GM21619 (cell line): ENCODE data around the gene ATP2C2.
"Not testable (repeated sequence)": the region's sequence is repeated elsewhere in the genome, so short reads cannot be mapped to it uniquely, and the experiment has no call there.

ENCODE experiments used
- ATAC-seq: cut with Tn5 transposase; IDR thresholded peaks from one replicate; pipeline ENCODE4 v1.9.1; 2021; ENCODE audit not compliant: unreplicated experiment

Gene ATP2C2

DNA sequence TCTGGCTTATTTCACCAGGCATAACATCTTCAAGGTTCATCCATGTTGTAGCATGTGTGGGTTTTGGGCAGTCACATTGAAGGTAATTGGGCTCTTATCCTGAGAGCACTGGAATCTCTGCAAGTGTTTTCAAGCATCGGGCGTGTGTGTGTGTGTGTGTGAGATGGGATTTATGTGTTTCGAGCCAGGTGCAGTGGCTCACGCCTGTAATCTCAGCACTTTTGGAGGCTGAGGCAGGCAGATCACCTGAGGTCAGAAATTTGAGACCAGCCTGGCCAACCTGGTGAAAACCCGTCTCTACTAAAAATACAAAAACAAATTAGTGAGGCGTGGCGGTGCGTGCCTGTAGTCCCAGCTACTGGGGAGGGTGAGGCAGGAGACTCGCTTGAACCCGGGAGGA, 27.7 kb downstream of the ATP2C2 start:
- not testable (repeated sequence) for ATAC-seq

DNA sequence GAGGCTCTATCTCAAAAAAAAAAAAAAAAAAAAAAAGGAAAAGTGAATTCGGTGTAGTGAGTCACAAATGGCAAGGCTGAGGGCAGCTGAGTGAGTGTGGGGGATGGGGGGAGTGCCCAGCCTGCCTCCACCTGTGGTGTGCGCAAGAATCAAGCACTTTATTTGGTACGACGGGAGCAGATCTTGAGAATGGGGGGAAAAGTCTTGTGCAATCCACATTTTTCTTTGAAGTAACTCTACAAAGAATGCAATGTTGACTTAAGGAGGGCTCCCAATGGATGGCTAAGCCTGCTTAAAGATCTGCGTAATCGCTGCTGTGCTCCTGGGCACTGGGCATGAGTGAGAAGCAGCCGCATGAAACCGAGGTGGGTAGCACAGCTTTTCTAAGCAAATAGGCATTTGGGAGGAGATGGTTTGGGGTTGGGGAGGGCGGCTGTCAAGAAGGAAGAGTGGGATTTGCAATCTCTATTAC, 28.2 kb downstream of the ATP2C2 start:
- ATAC-seq, result no peak

DNA sequence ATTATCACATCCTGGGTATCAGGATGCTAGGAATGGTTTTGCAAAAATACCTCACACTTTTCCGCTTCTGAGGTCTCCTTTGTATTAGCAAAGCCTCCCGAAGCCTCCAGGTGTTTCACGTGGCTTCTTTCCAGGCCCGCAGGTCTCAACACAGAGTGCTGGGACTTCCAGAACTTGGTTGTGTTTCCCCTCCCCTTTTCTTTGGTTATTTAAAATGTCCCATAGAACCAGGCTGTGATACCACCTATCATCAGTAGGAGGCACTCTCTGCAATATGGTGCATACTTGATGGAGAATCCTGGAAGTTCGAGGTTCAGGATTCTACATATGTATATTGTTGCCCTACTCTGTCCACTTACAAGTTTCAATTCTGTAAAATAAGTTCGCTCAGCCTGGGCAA, 28.8 kb downstream of the ATP2C2 start:
- ATAC-seq, result no peak

DNA sequence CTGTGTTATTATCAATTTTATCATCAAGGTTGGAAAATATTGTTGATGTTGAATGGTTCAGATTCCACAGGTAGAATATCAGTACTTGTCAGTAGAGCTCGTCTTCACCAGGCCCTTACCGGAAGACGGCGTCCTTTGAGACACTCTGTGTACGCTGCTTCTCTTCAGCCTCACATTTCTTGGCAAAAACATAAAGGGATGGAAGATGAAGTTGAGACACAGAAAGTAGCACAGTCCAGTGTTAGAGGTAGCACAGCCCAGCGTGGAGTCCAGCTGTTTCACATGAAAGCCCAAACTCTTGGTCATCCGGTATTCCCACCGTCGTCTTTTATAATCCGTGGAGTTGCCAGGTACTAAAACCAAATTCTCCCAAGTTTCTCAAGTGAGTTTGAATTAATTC, 30.4 kb downstream of the ATP2C2 start:
- no peak for ATAC-seq

DNA sequence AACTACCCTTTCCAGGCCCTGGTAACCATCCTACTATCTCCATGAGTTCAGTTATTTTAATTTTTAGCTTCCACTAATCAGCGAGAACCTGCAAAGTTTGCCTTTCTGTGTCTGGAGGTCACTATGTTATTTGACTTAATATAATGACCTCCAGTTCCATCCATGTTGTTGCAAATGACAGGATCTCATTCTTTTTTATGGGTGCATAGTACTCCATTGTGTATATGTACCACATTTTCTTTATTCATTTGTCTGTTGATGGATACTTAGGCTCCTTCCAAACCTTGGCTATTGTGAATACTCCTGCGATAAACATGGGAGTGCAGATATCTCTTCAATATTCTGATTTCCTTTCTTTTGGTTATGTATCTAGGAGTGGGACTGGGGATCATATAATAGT, 31.6 kb downstream of the ATP2C2 start:
- not testable (repeated sequence) for ATAC-seq

DNA sequence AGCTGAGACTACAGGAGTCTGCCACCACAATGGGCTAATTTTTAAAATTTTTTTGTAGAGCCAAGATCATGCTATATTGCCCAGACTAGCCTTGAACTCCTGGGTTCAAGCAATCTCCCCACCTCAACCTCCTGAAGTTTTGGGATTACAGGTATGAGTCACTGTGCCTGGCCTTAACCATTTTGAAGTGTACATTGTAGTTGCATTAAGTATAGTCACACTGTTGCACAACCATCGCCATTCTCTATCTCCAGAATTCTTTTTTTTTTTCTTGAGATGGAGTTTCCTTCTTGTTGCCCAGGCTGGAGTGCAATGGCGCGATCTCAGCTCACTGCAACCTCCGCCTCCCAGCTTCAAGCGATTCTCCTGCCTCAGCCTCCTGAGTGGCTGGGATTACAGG, 35.1 kb downstream of the ATP2C2 start:
- ATAC-seq, result not testable (repeated sequence)

DNA sequence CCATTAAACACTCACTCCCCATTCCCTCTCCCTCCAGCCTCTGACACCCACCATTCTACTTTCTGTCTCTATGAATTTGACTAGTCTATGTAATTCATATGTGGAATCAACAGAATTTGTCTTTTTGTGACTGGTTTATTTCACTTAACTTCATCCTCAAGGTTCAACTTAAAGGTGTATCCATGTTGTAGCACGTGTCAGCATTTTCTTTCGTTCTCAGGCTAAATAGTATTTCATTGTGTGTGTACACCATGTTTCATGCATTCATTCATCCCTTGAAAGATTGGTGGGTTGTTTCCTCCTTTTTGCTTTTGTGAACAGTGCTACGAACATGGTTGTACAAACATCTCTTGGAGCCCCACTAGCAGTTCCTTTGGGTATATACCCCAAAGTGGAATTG, 36.0 kb downstream of the ATP2C2 start:
- no peak for ATAC-seq

DNA sequence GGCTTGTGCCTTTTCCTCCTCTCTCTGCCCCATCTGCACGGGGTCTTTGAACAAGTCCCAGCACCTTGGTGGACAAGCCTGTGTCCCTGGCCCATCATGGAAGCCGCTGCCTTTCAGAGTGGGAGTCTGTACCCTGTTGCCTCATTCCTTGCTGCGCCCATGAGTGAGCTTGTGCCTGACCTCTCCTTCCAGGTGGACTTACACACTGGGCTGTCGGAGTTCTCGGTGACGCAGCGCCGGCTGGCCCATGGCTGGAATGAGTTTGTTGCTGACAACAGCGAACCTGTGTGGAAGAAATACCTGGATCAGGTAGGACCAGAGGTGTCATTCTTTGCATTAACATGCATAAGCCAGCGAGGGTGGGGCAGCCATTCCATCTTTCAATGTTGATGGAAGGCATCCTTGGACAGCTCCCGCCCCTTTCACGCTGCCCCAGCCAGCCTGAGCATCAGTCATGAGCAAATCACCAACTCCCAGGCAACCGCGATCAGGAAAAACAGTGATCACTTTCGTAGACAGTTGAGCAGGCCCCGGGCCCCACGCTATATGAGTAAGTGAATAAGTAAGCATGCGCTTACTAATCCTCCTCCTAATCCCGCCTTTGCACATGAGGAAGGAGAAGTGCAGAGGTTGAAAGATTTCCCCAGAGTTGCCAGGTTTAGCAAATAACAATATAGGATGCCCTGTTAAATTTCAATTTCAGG, 36.8 kb downstream of the ATP2C2 start:
- ATAC-seq, result no peak

DNA sequence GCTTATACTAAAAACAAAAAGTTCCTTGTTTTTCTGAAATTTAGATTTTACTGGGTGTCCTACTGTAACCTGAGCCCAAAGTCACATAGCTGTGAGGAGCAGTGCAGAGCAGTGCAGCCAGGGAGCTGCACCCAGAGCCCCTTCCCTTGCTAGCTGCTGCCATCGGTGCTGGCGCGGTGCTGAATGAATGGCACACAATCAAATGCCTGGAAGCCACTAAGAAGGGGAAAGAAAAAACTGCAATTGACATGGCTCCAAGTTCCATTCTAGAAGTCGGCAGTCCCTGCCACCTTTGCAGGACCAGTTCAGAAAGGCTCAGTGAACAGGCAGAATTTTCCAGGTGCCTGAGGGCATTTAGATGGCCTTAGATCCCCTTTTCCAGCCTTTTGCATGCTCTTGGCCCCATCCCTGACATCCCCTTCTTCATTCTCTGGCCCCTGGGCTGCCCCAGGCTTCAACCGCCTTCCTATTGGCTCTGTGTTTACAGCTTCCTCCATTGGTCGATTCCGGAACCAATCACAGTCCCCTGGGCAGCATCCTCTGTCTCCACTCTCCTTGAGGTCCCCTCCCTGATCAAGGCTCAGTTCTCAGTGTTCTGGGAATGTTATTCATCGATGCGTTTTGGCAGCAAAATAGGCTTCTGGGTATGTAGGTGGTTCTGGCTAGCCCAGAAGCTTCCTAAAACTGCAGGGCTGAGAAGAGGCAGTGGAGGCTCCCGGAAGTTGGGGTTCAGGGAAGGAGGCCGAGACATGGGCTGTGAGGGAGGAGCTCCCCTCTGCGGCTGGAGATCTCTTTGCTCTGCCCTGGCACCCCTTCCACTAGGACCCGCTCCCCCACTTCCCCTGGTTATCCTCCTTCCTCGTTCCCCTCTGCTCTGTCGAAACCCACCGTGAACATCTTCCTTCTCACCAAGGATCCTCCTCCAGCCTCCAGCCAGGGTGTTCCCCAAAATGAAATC, 37.9 kb downstream of the ATP2C2 start:
- no peak for ATAC-seq

DNA sequence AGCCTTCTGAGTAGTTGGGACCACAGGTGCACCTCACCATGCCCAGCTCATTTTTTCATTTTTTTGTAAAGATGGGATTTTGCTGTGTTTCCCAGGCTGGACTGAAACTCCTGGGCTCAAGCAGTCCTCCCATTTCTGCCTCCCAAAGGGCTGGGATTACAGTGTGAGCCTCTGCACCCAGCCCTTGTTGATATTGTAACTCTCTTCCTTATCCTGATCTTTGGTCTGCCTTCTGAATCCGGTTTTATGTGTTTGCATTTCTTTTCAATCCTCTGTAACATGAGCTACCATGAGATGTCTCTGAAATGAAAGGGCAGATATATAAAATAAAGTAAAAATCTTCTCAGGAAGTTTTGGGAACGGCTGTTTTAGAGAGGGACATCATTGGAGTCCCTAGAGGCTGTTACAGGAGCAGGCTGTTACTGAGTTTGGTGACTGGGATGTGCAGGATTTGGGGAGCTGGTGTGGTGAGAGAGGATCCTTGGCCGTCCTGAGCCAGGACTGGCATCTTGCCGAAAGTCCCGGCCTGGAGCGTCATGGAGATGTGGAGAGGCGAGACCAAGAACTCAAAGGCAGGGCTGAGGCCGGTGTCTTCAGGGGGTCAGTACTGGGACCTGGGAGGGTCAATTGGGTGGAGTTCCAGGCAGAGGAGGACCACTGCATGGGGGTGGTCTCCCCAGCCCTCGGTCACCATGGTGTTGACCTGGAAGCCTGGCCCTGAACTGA, 39.4 kb downstream of the ATP2C2 start:
- ATAC-seq, result no peak

DNA sequence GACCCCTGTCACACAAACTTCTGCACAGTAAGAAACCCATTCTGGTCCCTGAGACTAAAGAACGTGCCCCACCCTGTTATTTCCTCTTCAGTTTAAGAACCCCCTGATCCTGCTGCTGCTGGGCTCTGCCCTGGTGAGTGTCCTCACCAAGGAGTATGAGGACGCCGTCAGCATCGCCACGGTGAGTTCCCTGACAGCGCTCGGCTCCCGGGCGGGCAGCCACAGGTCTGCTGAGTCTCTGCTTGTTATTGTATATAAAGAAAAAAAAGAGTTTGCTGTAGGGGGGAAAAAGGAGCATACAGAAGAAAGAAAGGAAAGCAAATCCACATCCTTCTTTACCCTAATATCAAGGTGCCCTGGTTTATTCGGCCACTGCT, 40.0 kb downstream of the ATP2C2 start:
- no peak for ATAC-seq

DNA sequence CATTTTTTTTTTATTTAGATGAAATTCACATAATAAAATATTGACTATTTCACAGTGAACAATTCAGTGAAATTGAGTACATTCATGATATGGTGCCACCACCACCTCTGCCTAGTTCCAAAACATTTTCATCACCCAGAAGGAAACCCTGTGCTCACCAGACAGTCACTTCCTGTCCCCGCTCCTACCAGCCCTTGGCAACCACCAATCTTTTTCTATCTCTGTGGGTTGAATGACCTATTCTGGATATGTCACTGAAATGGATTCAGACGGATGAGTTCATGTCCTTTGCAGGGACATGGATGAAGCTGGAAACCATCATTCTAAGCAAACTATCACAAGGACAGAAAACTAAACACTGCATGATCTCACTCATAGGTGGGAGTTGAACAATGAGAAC, 40.5 kb downstream of the ATP2C2 start:
- no peak for ATAC-seq

DNA sequence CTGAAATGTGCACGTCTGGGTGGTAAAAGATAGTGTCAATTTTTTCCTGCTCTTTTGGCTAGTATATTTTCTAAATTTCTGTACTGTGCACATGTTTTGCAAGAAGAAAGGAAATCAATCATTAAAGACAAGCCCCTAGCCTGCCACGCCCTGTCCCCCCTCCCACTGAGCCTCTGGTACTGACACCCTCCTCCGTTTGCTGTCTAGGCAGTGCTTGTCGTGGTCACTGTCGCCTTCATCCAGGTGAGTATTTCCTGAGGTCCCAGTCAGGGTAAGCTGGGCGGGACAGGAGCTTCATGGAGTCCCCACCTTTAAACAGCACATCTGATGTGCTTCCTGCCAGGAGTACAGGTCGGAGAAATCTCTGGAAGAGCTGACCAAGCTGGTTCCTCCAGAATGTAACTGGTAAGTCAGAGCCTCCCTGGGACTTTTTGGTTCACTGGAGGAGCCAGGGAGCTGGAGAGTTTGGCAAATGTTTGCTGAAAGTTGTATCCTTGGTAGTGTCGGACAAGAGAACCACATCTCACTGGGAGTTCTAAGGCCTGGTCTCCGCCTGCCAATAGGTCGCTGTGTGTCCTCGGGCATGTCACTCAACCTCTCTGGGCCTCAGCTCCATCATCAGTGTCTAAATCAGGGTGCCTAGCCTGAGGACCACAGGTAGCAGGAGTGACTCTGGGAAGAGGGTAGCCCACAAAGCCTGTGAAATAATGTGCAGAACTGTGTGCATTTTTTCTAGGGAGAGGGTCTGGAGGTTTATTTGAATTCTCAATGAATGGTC, 42.2 kb downstream of the ATP2C2 start:
- no peak for ATAC-seq

DNA sequence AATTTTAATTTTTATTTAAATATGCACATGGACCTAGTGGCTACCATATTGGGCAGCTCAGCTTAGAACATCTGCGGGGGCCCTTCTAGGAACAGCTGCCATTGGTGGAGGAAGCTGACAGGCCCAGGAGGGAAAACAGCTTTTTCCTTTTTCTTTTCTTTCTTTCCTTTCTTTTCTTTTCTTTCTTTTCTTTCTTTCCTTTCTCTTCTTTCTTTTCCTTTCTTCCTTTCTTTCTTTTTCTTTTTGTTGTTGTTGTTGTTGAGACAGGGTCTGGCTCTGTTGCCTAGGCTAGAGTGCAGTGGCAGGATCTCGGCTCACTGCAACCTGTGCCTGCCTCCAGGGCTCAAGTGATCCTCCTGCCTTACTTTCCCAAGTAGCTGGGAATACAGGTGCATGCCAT, 43.4 kb downstream of the ATP2C2 start:
- ATAC-seq, result no peak

DNA sequence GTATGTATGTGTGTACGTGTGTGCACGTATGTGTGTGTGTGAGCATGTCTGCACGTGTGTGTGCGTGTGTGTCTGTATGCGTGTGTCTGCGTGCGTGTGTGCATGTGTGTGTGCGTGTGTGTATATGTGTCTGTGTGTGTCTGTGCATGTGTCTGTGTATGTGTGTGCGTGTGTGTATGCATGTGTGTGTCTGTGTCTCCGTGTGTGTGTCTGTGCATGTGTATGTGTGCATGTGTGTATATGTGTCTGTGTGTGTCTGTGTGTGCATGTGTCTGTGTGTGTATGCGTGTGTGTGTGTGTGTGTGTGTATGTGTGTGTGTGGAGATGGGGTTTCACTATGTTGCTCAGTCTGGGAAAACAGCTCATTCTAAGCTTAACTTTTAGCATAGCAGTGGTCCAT, 43.9 kb downstream of the ATP2C2 start:
- ATAC-seq, result no peak

DNA sequence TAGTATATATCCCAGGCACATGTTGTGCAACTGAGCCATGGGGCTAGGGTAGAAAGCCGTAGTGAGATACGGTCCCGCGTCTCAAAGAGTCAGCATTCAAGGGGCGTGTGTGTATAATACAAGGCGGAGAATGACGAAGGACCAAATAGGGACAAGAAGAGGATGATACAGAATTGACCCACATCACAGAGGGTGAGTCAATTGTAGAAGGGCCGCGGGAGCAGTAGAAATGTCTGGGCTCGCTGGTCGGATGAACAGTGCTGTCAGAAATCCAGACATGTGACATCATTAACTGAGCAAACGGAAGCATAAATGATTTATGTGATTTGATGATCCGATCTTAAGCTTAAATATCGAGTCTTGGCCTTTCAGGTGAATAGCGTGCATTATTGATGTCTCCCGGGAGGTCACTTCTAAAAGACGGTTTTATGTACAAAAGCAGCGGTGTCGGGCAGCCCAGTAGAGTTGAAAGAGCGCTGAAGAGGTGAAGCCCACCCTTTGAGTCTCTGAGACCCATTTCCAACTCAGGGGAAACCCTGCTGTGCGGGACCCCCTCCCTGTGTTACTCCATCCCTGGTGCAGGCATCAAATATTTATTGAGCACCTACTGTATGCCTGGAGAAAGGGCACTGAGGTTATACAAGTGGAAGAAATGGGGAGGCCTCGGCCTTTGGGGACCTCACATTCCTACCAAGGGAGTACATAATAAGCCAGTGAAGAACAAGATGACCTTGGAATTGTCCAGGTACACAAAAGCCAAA, 45.1 kb downstream of the ATP2C2 start:
- ATAC-seq, result no peak

DNA sequence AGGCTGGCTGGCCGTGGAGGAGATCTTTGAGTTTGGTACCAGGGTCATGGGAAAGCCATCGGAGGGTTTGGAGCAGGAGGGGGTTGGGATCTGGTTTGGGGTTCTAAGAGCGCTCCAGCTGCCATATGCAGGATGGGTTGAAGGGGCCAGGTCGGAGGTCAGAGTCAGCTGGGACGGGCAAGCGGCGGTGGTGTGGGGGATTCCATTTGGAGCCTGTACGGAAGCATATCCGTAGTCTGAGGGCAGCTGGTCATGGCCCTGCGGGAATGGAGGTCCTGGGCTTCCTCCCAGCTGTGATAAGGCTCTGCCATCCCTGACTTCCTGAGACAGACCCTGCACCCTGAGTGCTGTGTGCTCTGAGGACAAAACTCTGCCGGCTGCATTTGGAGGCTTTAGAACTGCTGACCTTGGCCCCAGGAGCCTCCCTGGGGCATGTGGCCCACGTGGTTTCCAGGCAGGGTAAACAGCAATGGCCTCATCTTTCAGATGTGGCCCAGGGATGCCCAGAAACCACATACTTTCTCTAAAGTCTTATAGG, 46.5 kb downstream of the ATP2C2 start:
- ATAC-seq, result no peak

DNA sequence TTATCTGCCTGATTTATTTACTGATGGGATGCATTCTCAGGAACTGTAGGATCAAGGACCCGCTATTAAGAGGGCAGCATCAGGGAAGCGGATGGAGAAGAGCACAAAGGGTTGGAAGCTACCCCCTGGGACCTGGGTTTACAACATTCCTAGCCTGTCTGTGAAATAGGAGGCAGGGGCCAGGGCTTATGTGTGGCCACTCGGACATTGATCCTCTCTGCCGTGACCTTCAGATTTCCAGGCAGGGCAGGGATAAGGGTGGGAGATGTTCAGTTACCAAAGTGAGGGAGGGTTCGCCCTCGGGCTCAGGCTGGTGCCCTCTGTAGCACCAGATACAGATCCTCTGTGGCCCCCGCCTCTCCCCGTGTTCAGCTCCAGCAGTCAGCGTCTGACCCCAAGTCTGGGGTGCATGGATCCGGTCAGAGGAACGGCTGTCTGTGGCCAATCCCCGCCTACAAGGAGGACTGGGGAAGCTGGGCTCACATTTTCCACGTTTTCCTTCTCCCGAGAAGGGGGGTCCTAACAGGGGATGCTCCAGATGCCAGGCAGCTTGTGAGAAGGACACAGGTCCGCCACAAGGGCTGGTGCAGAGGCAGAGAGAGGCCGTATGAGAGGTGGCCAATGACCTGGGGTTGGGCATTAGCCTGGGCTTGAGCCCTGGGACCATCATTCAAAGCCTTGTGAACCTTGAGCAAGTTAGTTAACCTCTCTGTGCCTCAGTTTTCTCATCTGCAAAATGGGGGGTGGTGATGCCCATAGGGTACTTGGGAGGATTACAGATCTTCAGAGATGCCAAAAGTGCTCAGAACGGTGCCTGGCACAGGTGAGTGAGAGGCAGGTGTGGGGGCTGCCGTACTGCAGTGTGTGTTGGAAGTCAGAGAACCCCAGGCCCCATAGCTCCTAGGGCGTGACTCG, 48.3 kb downstream of the ATP2C2 start:
- ATAC-seq, result no peak
